ENCODE results near the gene PDE3A.

GRCh38 chr12:20403230-20403629 lies 34.9 kb downstream of the PDE3A start:
- TF ChIP-seq POLR2A (IDR thresholded peaks at IDR 0.05; ENCODE audit: borderline replicate concordance, extremely low read depth, insufficient read depth, insufficient read length) (no peak), POLR2AphosphoS5 (IDR thresholded peaks at IDR 0.05; ENCODE audit: low read depth, low read length) (no peak), SP1 (IDR thresholded peaks at IDR 0.05; ENCODE audit: low read depth) (no peak), MAX (IDR thresholded peaks at IDR 0.05) (no peak), CEBPB (IDR thresholded peaks at IDR 0.05; ENCODE audit: low read depth) (no peak)
- TF ChIP-seq, protein P1, sequence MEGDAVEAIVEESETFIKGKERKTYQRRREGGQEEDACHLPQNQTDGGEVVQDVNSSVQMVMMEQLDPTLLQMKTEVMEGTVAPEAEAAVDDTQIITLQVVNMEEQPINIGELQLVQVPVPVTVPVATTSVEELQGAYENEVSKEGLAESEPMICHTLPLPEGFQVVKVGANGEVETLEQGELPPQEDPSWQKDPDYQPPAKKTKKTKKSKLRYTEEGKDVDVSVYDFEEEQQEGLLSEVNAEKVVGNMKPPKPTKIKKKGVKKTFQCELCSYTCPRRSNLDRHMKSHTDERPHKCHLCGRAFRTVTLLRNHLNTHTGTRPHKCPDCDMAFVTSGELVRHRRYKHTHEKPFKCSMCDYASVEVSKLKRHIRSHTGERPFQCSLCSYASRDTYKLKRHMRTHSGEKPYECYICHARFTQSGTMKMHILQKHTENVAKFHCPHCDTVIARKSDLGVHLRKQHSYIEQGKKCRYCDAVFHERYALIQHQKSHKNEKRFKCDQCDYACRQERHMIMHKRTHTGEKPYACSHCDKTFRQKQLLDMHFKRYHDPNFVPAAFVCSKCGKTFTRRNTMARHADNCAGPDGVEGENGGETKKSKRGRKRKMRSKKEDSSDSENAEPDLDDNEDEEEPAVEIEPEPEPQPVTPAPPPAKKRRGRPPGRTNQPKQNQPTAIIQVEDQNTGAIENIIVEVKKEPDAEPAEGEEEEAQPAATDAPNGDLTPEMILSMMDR (IDR thresholded peaks at IDR 0.05 in 2 of 3, conservative IDR thresholded peaks at IDR 0.05 in 1 of 3; ENCODE audit: borderline replicate concordance in 1 of 3, insufficient read depth in 1 of 3, low read depth in 2 of 3, low read length in 2 of 3) = no peak

Data from HCT116 (cell line).